GM23338 (cell line): ENCODE data around the gene FOXN1. TPM values are rescaled to one million over a fixed set of nuclear protein-coding genes. Genes with fewer than 3 reads are reported as not detected.

Source experiments
- ATAC-seq: fragments of 200-7000 bp; cut with Tn5 transposase; 3 replicates; pipeline ENCODE4 v1.9.1; 2020
- DNase-seq: peaks from one replicate; pipeline ENCODE4 v3.0.0-alpha.2; 2015; ENCODE audit warnings: low spot score
- H2AFZ ChIP-seq: fragments of 200-600 bp; sonication (generic); 2 replicates; pipeline ENCODE4 v1.8.0; 2016; ENCODE audit warnings: antibody characterized with exemption, mild to moderate bottlenecking, moderate library complexity
- H3F3A ChIP-seq: fragments of 200-600 bp; sonication (generic); replicated peaks from 2 replicates; pipeline ENCODE4 v1.8.0; 2017; ENCODE audit warnings: antibody characterized with exemption, mixed run types, low read depth
- H3K27ac ChIP-seq: fragments of 200-600 bp; sonication (generic); 2 replicates; pipeline ENCODE4 v1.6.1; 2016; ENCODE audit warnings: low read depth
- H3K27me3 ChIP-seq: fragments of 200-600 bp; sonication (generic); 2 replicates; pipeline ENCODE4 v1.8.0; 2016; ENCODE audit warnings: mild to moderate bottlenecking, mixed run types, moderate library complexity; ENCODE audit not compliant: insufficient read depth
- H3K36me3 ChIP-seq: fragments of 200-600 bp; sonication (generic); 2 replicates; pipeline ENCODE4 v1.8.0; 2016; ENCODE audit warnings: mild to moderate bottlenecking; ENCODE audit not compliant: insufficient read depth
- H3K4me1 ChIP-seq: fragments of 200-600 bp; sonication (generic); 2 replicates; pipeline ENCODE4 v1.8.0; 2016; ENCODE audit warnings: mild to moderate bottlenecking, moderate library complexity; ENCODE audit not compliant: insufficient read depth
- H3K4me2 ChIP-seq: fragments of 200-600 bp; sonication (generic); 2 replicates; pipeline ENCODE4 v1.7.1; 2017; ENCODE audit warnings: mixed run types
- H3K4me3 ChIP-seq: fragments of 200-600 bp; sonication (generic); 2 replicates; pipeline ENCODE4 v1.6.1; 2016; ENCODE audit warnings: mixed run types
- H3K79me2 ChIP-seq: fragments of 200-600 bp; sonication (generic); replicated peaks from 2 replicates; pipeline ENCODE4 v1.8.0; 2017; ENCODE audit warnings: mild to moderate bottlenecking; ENCODE audit not compliant: insufficient read depth
- H3K9me2 ChIP-seq: fragments of 200-600 bp; sonication (generic); 2 replicates; pipeline ENCODE4 v1.8.0; 2017; ENCODE audit not compliant: insufficient read depth
- H4K20me1 ChIP-seq: fragments of 200-600 bp; sonication (generic); replicated peaks from 2 replicates; pipeline ENCODE4 v1.8.0; 2017; ENCODE audit warnings: mild to moderate bottlenecking; ENCODE audit not compliant: insufficient read depth
- H3K27ac Mint-ChIP-seq: 2 replicates; pipeline ENCODE4 v1.8.0; 2020; ENCODE audit warnings: inconsistent platforms, mild to moderate bottlenecking, moderate library complexity, mixed read lengths
- H3K27me3 Mint-ChIP-seq: 3 replicates; pipeline ENCODE4 v1.8.0; 2022; ENCODE audit warnings: low read depth, mild to moderate bottlenecking, moderate library complexity, mixed read lengths, inconsistent platforms; ENCODE audit not compliant: insufficient read depth, poor library complexity
- H3K36me3 Mint-ChIP-seq: 3 replicates; pipeline ENCODE4 v1.8.0; 2021; ENCODE audit warnings: low read depth, mild to moderate bottlenecking, inconsistent platforms, moderate library complexity, mixed read lengths
- H3K4me1 Mint-ChIP-seq: 3 replicates; pipeline ENCODE4 v1.8.0; 2020; ENCODE audit warnings: mild to moderate bottlenecking, inconsistent platforms, mixed read lengths
- H3K4me3 Mint-ChIP-seq: 3 replicates; pipeline ENCODE4 v1.8.0; 2021; ENCODE audit warnings: moderate library complexity, mild to moderate bottlenecking, inconsistent platforms, mixed read lengths
- H3K9me3 Mint-ChIP-seq: 3 replicates; pipeline ENCODE4 v1.8.0; 2020; ENCODE audit warnings: moderate library complexity, mild to moderate bottlenecking, inconsistent platforms, mixed read lengths
- CTCF ChIP-seq, 2 experiments: fragments of 200-600 bp in 1 of 2; sonication (generic) in 1 of 2; conservative IDR thresholded peaks; 2 replicates each; pipeline versions ENCODE4 v1.5.1 to v1.6.1; 2016 to 2017; ENCODE audit warnings: antibody characterized with exemption in 2 of 2, low read depth in 2 of 2, mild to moderate bottlenecking in 2 of 2, moderate library complexity in 1 of 2
- EZH2 ChIP-seq: fragments of 200-600 bp; sonication (generic); IDR thresholded peaks from one replicate; pipeline ENCODE4 v1.8.0; 2017; ENCODE audit warnings: antibody characterized with exemption, mild to moderate bottlenecking, low read depth; ENCODE audit not compliant: unreplicated experiment
- POLR2AphosphoS5 ChIP-seq: IDR thresholded peaks from 2 replicates; pipeline ENCODE4 v1.6.1; 2016; ENCODE audit warnings: antibody characterized with exemption, low read depth
- REST ChIP-seq: IDR thresholded peaks from one replicate; pipeline ENCODE4 v1.6.1; 2018; ENCODE audit warnings: antibody characterized with exemption; ENCODE audit not compliant: unreplicated experiment
- STAT1 ChIP-seq: IDR thresholded peaks from one replicate; pipeline ENCODE4 v1.6.1; 2016; ENCODE audit warnings: antibody characterized with exemption; ENCODE audit not compliant: unreplicated experiment
- ZNF114 ChIP-seq: fragments of 250-450 bp; sonication (Bioruptor Pico); IDR thresholded peaks from 2 replicates; pipeline ENCODE4 v1.5.0; 2020; ENCODE audit warnings: mild to moderate bottlenecking, moderate library complexity
- ZNF462 ChIP-seq: fragments of 250-450 bp; sonication (Bioruptor Pico); IDR thresholded peaks from 2 replicates; pipeline ENCODE4 v1.5.0; 2020; ENCODE audit warnings: mild to moderate bottlenecking, moderate library complexity
- polyA plus RNA-seq: library from polyadenylated mRNA; unstranded; fragments of >200 nt; fragmentation: Nextera tagmentation; extraction: Ambion mirVana; gene quantifications from 2 replicates; pipeline ENCODE4 v1.2.1, GENCODE V29; 2016
- total RNA-seq: library from RNA; depleted of rRNA; stranded (reverse); fragments of >200 nt; shearing (Covaris generic); gene quantifications from 2 replicates; pipeline ENCODE4 v1.2.3, GENCODE V29; 2014

Gene FOXN1
- total and polyA plus RNA-seq, 2 experiments from 2014 or later: not detected

- Mint-ChIP-seq H3K4me1 (0 out of 3 replicates have a peak, but pooled peaks cover 3% of the 10 kb centered on the region), H3K27ac (no peak overlapping the region), H3K4me3 (no peak overlapping the region), H3K9me3 (no peaks in the 10 kb centered on the region), H3K27me3 (peaks cover 10% of the 10 kb centered on the region), H3K36me3 (no peaks in the 10 kb centered on the region)
- no peaks in the 10 kb centered on the region for H3K79me2 ChIP-seq
- no peak overlapping the region for H3K27ac ChIP-seq
- H3K4me1 ChIP-seq: no peaks in the 10 kb centered on the region; the same call in 1 of the 2 replicates
- no peak overlapping the region for H2AFZ ChIP-seq
- H3K27me3 ChIP-seq: no peaks in the 10 kb centered on the region
- H3K4me2 ChIP-seq: no peak overlapping the region
- no peaks in the 10 kb centered on the region for H3K36me3 ChIP-seq
- no peak for DNase-seq
- ATAC-seq: peak; percentile 42
- peak in 1 of 2 experiments; percentile 21; a peak in 1 of 4 replicates for TF ChIP-seq CTCF (conservative IDR thresholded peaks at IDR 0.05; ENCODE audit: low read depth in 2 of 2)
- TF ChIP-seq STAT1: no peak
- no peak for TF ChIP-seq EZH2
- TF ChIP-seq POLR2AphosphoS5: no peak
- TF ChIP-seq ZNF114 (CRISPR knock-in tag): no peak
- no peak for TF ChIP-seq REST
- TF ChIP-seq ZNF462: no peak
- H3K9me2 ChIP-seq: no peaks in the 10 kb centered on the region
- H3F3A ChIP-seq: no peaks in the 10 kb centered on the region
- no peaks in the 10 kb centered on the region for H4K20me1 ChIP-seq
- H3K4me3 ChIP-seq: no peak overlapping the region
Measured at GRCh38 chr17:28534740-28535375, 28.7 kb downstream of the FOXN1 start.
